ENCODE data around the gene CDH5.

DNA sequence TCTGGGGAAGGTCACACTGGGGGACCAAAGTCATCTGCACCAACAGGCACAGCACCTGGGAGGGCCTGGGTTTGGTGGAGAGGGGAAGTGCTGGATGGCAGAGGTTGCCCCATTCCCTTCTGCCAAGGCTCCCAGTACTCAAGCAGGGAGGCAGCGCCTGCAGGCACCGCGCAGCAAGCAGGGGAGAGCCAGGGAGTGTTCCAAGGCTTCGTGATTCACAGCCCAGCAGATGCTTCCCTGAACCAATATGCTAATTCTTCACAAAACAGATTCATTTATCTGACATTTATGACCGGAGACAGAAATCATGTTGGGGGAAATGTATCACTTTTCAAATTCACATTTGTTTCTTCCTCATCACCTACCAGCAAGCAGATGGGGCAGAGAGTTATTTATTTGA, 13.4 kb upstream of the CDH5 start:
- TF ChIP-seq, protein P1, sequence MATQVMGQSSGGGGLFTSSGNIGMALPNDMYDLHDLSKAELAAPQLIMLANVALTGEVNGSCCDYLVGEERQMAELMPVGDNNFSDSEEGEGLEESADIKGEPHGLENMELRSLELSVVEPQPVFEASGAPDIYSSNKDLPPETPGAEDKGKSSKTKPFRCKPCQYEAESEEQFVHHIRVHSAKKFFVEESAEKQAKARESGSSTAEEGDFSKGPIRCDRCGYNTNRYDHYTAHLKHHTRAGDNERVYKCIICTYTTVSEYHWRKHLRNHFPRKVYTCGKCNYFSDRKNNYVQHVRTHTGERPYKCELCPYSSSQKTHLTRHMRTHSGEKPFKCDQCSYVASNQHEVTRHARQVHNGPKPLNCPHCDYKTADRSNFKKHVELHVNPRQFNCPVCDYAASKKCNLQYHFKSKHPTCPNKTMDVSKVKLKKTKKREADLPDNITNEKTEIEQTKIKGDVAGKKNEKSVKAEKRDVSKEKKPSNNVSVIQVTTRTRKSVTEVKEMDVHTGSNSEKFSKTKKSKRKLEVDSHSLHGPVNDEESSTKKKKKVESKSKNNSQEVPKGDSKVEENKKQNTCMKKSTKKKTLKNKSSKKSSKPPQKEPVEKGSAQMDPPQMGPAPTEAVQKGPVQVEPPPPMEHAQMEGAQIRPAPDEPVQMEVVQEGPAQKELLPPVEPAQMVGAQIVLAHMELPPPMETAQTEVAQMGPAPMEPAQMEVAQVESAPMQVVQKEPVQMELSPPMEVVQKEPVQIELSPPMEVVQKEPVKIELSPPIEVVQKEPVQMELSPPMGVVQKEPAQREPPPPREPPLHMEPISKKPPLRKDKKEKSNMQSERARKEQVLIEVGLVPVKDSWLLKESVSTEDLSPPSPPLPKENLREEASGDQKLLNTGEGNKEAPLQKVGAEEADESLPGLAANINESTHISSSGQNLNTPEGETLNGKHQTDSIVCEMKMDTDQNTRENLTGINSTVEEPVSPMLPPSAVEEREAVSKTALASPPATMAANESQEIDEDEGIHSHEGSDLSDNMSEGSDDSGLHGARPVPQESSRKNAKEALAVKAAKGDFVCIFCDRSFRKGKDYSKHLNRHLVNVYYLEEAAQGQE (IDR thresholded peaks at IDR 0.05; ENCODE audit: low read depth) = no peak
- no peak for TF ChIP-seq CEBPB (IDR thresholded peaks at IDR 0.05)
- TF ChIP-seq EGR1 (IDR thresholded peaks at IDR 0.05) = no peak
- TF ChIP-seq TCF12 (IDR thresholded peaks at IDR 0.05; ENCODE audit: low read depth) = no peak
- TF ChIP-seq, protein P2, sequence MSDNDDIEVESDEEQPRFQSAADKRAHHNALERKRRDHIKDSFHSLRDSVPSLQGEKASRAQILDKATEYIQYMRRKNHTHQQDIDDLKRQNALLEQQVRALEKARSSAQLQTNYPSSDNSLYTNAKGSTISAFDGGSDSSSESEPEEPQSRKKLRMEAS (IDR thresholded peaks at IDR 0.05) = no peak
- no peak for TF ChIP-seq TAF1 (IDR thresholded peaks at IDR 0.05; ENCODE audit: low read depth)
- no peak for TF ChIP-seq YY1 (IDR thresholded peaks at IDR 0.05; ENCODE audit: low read depth)
- no peak for TF ChIP-seq FOXM1 (IDR thresholded peaks at IDR 0.05; ENCODE audit: borderline replicate concordance, low read depth)
- no peak for TF ChIP-seq EP300 (IDR thresholded peaks at IDR 0.05; ENCODE audit: borderline replicate concordance)
- TF ChIP-seq RAD21 (IDR thresholded peaks at IDR 0.05; ENCODE audit: low read depth) = no peak
- TF ChIP-seq NFIC (IDR thresholded peaks at IDR 0.05) = no peak
- no peak for TF ChIP-seq CREB1 (IDR thresholded peaks at IDR 0.05; ENCODE audit: low read depth)
